ENCODE results near the gene PES1.

DNA sequence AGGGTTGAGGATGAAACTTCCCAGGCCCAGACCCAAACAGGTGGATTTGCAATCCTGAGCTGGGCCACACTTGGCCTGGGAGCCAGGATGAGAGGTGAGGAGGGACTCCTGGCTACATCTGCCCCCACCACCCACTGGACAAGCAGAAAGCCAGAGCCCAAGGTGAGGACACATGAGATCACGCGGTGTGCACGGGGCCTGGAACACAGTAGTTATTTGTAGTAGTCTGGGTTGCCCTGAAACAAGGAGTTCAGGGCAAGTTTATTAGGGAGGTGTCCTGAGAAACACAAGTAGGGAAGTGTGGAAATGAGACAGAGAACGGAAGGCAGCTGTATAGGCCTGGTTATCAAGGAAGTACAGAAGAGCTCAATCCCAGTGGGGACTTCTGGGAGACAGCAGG lies 44.5 kb downstream of the PES1 start:
- TF ChIP-seq, protein P1, sequence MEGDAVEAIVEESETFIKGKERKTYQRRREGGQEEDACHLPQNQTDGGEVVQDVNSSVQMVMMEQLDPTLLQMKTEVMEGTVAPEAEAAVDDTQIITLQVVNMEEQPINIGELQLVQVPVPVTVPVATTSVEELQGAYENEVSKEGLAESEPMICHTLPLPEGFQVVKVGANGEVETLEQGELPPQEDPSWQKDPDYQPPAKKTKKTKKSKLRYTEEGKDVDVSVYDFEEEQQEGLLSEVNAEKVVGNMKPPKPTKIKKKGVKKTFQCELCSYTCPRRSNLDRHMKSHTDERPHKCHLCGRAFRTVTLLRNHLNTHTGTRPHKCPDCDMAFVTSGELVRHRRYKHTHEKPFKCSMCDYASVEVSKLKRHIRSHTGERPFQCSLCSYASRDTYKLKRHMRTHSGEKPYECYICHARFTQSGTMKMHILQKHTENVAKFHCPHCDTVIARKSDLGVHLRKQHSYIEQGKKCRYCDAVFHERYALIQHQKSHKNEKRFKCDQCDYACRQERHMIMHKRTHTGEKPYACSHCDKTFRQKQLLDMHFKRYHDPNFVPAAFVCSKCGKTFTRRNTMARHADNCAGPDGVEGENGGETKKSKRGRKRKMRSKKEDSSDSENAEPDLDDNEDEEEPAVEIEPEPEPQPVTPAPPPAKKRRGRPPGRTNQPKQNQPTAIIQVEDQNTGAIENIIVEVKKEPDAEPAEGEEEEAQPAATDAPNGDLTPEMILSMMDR (conservative IDR thresholded peaks at IDR 0.05; ENCODE audit: low read depth in 2 of 2): no peak
- TF ChIP-seq POLR2AphosphoS5 (IDR thresholded peaks at IDR 0.05; ENCODE audit: low read depth) (no peak), EZH2 (IDR thresholded peaks at IDR 0.05; ENCODE audit: low read depth, unreplicated experiment) (no peak), CREB1 (CRISPR knock-in tag; IDR thresholded peaks at IDR 0.05; ENCODE audit: low read depth) (no peak), ZNF331 (CRISPR knock-in tag; IDR thresholded peaks at IDR 0.05; ENCODE audit: low read depth) (no peak), ZNF114 (CRISPR knock-in tag; IDR thresholded peaks at IDR 0.05) (no peak), JUNB (IDR thresholded peaks at IDR 0.05; ENCODE audit: unreplicated experiment) (no peak), EZH2phosphoT487 (IDR thresholded peaks at IDR 0.05; ENCODE audit: unreplicated experiment) (no peak), NANOG (IDR thresholded peaks at IDR 0.05; ENCODE audit: borderline replicate concordance) (no peak)
- TF ChIP-seq, protein P2, sequence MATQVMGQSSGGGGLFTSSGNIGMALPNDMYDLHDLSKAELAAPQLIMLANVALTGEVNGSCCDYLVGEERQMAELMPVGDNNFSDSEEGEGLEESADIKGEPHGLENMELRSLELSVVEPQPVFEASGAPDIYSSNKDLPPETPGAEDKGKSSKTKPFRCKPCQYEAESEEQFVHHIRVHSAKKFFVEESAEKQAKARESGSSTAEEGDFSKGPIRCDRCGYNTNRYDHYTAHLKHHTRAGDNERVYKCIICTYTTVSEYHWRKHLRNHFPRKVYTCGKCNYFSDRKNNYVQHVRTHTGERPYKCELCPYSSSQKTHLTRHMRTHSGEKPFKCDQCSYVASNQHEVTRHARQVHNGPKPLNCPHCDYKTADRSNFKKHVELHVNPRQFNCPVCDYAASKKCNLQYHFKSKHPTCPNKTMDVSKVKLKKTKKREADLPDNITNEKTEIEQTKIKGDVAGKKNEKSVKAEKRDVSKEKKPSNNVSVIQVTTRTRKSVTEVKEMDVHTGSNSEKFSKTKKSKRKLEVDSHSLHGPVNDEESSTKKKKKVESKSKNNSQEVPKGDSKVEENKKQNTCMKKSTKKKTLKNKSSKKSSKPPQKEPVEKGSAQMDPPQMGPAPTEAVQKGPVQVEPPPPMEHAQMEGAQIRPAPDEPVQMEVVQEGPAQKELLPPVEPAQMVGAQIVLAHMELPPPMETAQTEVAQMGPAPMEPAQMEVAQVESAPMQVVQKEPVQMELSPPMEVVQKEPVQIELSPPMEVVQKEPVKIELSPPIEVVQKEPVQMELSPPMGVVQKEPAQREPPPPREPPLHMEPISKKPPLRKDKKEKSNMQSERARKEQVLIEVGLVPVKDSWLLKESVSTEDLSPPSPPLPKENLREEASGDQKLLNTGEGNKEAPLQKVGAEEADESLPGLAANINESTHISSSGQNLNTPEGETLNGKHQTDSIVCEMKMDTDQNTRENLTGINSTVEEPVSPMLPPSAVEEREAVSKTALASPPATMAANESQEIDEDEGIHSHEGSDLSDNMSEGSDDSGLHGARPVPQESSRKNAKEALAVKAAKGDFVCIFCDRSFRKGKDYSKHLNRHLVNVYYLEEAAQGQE (IDR thresholded peaks at IDR 0.05; ENCODE audit: unreplicated experiment): no peak
- TF ChIP-seq, protein P3, sequence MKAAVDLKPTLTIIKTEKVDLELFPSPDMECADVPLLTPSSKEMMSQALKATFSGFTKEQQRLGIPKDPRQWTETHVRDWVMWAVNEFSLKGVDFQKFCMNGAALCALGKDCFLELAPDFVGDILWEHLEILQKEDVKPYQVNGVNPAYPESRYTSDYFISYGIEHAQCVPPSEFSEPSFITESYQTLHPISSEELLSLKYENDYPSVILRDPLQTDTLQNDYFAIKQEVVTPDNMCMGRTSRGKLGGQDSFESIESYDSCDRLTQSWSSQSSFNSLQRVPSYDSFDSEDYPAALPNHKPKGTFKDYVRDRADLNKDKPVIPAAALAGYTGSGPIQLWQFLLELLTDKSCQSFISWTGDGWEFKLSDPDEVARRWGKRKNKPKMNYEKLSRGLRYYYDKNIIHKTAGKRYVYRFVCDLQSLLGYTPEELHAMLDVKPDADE (IDR thresholded peaks at IDR 0.05): no peak
- TF ChIP-seq, protein P4, sequence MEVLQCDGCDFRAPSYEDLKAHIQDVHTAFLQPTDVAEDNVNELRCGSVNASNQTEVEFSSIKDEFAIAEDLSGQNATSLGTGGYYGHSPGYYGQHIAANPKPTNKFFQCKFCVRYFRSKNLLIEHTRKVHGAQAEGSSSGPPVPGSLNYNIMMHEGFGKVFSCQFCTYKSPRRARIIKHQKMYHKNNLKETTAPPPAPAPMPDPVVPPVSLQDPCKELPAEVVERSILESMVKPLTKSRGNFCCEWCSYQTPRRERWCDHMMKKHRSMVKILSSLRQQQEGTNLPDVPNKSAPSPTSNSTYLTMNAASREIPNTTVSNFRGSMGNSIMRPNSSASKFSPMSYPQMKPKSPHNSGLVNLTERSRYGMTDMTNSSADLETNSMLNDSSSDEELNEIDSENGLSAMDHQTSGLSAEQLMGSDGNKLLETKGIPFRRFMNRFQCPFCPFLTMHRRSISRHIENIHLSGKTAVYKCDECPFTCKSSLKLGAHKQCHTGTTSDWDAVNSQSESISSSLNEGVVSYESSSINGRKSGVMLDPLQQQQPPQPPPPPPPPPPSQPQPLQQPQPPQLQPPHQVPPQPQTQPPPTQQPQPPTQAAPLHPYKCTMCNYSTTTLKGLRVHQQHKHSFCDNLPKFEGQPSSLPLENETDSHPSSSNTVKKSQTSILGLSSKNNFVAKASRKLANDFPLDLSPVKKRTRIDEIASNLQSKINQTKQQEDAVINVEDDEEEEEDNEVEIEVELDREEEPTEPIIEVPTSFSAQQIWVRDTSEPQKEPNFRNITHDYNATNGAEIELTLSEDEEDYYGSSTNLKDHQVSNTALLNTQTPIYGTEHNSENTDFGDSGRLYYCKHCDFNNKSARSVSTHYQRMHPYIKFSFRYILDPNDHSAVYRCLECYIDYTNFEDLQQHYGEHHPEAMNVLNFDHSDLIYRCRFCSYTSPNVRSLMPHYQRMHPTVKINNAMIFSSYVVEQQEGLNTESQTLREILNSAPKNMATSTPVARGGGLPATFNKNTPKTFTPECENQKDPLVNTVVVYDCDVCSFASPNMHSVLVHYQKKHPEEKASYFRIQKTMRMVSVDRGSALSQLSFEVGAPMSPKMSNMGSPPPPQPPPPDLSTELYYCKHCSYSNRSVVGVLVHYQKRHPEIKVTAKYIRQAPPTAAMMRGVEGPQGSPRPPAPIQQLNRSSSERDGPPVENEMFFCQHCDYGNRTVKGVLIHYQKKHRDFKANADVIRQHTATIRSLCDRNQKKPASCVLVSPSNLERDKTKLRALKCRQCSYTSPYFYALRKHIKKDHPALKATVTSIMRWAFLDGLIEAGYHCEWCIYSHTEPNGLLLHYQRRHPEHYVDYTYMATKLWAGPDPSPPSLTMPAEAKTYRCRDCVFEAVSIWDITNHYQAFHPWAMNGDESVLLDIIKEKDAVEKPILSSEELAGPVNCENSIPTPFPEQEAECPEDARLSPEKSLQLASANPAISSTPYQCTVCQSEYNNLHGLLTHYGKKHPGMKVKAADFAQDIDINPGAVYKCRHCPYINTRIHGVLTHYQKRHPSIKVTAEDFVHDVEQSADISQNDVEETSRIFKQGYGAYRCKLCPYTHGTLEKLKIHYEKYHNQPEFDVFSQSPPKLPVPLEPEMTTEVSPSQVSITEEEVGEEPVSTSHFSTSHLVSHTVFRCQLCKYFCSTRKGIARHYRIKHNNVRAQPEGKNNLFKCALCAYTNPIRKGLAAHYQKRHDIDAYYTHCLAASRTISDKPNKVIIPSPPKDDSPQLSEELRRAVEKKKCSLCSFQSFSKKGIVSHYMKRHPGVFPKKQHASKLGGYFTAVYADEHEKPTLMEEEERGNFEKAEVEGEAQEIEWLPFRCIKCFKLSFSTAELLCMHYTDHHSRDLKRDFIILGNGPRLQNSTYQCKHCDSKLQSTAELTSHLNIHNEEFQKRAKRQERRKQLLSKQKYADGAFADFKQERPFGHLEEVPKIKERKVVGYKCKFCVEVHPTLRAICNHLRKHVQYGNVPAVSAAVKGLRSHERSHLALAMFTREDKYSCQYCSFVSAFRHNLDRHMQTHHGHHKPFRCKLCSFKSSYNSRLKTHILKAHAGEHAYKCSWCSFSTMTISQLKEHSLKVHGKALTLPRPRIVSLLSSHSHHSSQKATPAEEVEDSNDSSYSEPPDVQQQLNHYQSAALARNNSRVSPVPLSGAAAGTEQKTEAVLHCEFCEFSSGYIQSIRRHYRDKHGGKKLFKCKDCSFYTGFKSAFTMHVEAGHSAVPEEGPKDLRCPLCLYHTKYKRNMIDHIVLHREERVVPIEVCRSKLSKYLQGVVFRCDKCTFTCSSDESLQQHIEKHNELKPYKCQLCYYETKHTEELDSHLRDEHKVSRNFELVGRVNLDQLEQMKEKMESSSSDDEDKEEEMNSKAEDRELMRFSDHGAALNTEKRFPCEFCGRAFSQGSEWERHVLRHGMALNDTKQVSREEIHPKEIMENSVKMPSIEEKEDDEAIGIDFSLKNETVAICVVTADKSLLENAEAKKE (CRISPR knock-in tag; IDR thresholded peaks at IDR 0.05): no peak

Measured in GM23338 (cell line).